ENCODE measurements around the gene DCLK1.

DNA sequence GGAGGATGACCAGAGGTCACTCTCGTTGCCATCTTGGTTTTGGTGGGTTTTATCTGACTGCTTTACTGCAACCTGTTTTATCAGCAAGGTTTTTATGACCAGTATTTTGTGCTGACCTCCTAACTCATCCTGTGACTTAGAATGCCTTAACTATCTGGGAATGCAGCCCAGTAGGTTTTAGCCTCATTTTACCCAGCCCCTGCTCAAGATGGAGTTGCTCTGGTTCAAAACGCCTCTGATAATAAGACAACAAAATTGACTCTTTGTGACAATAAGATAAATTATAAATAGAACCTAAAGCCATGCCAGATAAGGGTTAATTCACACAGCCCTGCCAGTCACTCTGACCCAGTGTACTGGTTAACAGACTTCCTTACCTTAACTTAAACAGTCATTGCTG is 387.0 kb downstream of the DCLK1 start:
- TF ChIP-seq POLR2A (IDR thresholded peaks at IDR 0.05) (no peak), CTCF (IDR thresholded peaks at IDR 0.05) (no peak)

Measured in adrenal gland (tissue), 5 donors.